GM13976 (cell line): ENCODE measurements around the gene COL24A1.
"Not testable (repeated sequence)": the region's sequence is repeated elsewhere in the genome, so short reads cannot be mapped to it uniquely, and the experiment has no call there.

ENCODE experiments used
- DNase-seq: peaks from one replicate; pipeline ENCODE4 v3.0.0; 2012; ENCODE audit warnings: low spot score
- CTCF ChIP-seq: IDR thresholded peaks from 2 replicates; pipeline ENCODE4 v1.5.1; 2012; ENCODE audit warnings: borderline replicate concordance, mild to moderate bottlenecking; ENCODE audit not compliant: insufficient read depth; ENCODE audit errors: extremely low read depth, missing control alignments, control extremely low read depth
- in situ Hi-C: fragments of 300-500 bp; cut with MboI; formaldehyde crosslinking; loops from one replicate; pipeline ENCODE4 v1.12.0; 2022; ENCODE audit warnings: low sequenced_read_pairs, mixed read lengths, inconsistent platforms; ENCODE audit not compliant: unreplicated experiment

Gene COL24A1

GRCh38 chr1:86089765-86090164 is 66.8 kb downstream of the COL24A1 start:
- in situ Hi-C loops: no loop called here
- DNase-seq: no peak
- no peak for TF ChIP-seq CTCF

GRCh38 chr1:86085741-86086409 is 70.7 kb downstream of the COL24A1 start:
- DNase-seq: peak; percentile 25
- in situ Hi-C loops: no loop called here
- no peak for TF ChIP-seq CTCF

- no peak for DNase-seq
- in situ Hi-C loops: no loop called here
- TF ChIP-seq CTCF: no peak
These were observed 71.6 kb downstream of the COL24A1 start for GRCh38 chr1:86084998-86085397.

- in situ Hi-C loops: no loop called here
- DNase-seq: no peak
- TF ChIP-seq CTCF: no peak
These were observed 74.4 kb downstream of the COL24A1 start for GRCh38 chr1:86082183-86082582.

- DNase-seq, in situ Hi-C loops: not testable (repeated sequence)
These were observed 84.1 kb downstream of the COL24A1 start for GRCh38 chr1:86072474-86072873.

GRCh38 chr1:86071870-86072269 is 84.7 kb downstream of the COL24A1 start:
- DNase-seq, in situ Hi-C loops: not testable (repeated sequence)

GRCh38 chr1:86069757-86070145 is 86.8 kb downstream of the COL24A1 start:
- no peak for TF ChIP-seq CTCF
- no peak for DNase-seq
- in situ Hi-C loops: no loop called here
